ENCODE measurements around the gene SEMA6C.
"Not testable (repeated sequence)": the region's sequence is repeated elsewhere in the genome, so short reads cannot be mapped to it uniquely, and the experiment has no call there.

DNA sequence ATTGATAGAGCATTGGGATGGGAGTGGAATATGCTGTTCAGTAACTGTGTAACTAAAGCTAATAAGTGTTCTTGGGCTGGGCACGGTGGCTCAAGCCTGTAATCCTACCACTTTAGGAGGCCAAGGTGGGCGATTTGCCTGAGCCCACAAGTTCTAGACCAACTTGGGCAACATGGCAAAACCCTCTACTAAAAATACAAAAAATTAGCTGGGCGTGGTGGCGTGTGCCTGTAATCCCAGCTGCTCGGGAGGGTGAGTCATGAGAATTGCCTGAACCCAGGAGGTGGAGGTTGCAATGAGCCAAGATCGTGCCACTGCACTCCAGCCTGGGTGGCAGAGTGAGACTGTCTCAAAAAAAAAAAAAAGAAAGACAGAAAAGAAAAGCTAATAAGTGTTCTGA lies 49.0 kb downstream of the SEMA6C start:
- not testable (repeated sequence) for TF ChIP-seq CSDC2, SNAI2 (CRISPR knock-in tag; IDR thresholded peaks at IDR 0.05)

All from SK-N-SH treated with all-trans-retinoic acid at 6 μM for 48 hours (cell line).